Measurements from ENCODE around the gene APOL4.

- TF ChIP-seq EP300 (IDR thresholded peaks at IDR 0.05) (no peak), CTCF (IDR thresholded peaks at IDR 0.05) (no peak), POLR2AphosphoS5 (IDR thresholded peaks at IDR 0.05) (no peak)
These were observed 8.0 kb downstream of the APOL4 start for GRCh38 chr22:36193577-36193976.
